HG02588 (cell line): ENCODE results near the gene PRKAG2.

Source experiments
- ATAC-seq: cut with Tn5 transposase; IDR thresholded peaks from one replicate; pipeline ENCODE4 v1.9.1; 2021; ENCODE audit warnings: mild to moderate bottlenecking, moderate library complexity; ENCODE audit not compliant: unreplicated experiment

The PRKAG2 gene

DNA sequence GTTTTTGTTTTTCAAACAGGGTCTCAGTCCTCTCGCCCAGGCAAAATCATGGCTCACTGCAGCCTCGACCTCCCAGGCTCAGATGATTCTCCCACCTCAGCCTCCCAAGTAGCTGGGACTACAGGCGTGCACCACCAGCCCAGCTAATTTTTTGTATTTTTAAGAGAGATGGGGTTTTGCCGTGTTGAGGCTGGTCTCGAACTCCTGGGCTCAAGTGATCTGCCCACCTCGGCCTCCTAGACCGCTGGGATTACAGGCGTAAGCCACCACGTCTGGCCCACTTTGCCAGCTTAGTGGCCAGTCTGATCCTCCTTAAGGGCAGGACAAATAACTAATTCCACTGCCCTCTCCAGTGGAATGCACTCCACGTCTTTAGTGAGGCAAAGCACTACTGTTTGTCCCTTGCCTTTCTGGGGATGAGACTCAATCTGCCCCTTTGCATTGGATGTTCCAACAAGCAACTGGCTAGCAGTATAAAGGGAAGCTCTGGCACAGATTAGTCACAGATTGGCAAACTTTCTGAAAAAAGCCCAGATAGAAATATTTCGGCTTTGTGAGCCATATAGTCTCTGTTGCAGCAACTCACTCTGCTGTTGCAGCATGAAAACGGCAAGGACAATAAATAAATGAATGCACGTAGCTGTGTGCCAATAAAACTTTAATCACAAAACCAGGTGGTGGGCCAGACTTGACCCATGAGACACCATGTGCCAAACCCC, 213.4 kb downstream of the PRKAG2 start:
- no peak for ATAC-seq

DNA sequence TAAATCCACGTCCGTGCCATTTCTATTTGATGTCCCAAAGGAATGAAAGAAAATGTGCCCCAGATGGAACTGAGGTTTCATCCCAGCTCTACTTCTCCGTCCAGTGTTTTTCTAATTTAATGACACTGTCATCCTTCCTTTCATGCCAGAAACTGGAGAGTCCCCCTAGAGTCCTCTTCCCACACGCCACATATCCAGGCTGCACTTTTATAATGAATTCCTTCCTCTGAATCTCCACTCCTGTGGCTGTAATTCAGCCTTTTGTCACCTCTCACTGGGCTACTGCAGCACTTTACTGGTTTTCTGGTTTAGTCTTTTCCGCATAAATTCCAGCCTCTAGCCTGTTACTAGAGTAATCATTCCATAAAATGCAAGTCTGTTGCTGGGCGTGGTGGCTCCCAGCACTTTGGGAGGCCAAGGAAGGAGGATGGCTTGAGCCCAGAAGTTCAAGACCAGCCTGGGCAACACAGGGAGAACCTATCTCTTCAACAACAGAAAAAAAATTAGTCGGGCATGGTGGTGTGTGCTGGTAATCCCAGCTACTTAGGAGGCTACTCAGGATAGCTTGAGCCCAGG, 214.6 kb downstream of the PRKAG2 start:
- ATAC-seq: no peak

DNA sequence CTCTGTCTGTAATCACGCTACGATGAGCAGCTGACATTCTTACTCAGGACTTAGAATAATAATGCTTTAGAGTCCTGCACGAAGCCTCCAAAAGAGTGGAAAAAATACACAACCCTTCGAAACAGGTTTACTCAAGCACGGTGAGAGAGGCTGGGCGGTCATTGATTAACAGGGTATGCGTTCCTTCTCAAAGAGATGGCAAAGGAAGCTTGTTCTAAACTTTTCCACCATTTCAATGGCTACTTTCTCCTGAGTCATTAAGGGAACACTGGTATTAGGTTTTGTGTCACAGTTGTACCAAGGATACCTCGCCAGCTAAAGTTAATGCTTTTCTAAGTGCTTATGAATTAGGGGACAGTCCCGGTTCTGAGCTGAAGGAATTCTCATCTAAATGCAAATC, 215.3 kb downstream of the PRKAG2 start:
- no peak for ATAC-seq

DNA sequence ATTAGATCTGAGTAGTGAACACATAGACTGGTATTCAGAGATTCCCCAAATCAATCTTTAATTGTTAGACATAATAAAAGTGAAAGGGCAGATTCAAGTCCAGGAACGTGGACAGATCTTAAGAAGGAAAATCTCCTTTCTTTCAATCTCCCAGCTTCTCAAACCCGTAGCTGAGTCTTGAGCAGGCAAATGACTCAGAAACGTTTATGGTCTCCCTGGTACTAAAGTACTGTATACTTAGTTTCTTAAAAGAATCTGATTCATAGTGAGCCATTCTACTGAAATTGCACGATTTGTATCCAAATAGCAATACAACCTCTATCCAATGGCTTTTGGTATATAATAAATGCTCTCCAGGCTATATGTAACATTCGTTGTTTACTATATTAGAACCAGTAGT, 216.8 kb downstream of the PRKAG2 start:
- no peak for ATAC-seq

DNA sequence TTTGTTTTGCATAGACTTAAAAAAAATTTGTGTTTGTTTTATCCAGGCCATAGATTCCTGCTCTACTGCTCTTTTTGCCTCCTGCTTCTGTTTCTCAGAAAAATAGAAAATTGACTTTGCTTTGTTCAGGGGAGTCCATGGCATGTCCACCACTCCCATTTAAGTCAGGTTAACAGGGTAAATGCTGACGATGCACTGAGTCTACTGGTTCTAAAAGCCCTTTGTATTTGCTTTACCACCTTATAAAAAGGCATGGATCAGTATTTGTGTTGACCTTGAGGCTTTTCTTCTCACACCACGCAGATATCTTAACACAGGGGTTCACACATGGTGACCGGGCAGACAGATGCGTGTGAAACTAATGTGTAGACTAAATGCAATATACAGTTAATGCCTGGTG, 217.7 kb downstream of the PRKAG2 start:
- ATAC-seq: no peak

DNA sequence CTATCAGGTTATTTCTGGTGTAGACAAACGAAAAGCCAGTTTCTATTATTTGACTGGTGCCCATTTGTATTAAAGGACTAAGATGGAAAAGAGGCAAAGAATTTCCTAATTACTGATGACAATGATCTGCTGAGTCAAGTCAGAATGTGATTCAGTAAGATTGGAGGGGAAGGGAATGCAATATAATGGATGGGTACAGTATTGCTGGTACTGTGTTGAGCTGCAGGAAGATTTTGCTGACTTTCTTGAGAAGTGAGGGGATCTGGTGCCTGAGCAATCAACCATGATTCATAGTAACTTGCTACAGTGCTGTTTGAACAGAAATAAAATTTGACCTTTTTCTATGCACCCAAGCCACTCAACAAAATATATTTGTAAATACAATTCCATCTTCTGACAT, 218.1 kb downstream of the PRKAG2 start:
- no peak for ATAC-seq

DNA sequence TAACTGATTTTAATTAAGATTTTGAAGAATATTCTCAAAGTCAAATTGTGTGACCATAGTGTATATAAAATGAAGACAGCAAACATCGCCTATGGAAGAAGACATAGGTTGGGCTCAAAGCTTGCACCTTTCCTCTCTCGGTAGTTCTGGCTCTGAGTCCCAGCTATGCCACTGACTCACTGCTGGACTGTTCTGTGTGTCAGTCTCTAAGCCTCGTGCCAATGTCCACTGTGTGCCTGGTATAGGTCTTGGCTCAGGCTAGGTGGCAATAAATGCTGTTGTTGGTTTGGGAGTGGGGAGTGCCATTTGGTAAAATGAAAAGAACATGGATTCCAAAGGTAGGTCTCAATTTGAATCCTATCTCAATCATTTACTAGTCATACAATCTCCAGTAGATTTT, 219.7 kb downstream of the PRKAG2 start:
- no peak for ATAC-seq

DNA sequence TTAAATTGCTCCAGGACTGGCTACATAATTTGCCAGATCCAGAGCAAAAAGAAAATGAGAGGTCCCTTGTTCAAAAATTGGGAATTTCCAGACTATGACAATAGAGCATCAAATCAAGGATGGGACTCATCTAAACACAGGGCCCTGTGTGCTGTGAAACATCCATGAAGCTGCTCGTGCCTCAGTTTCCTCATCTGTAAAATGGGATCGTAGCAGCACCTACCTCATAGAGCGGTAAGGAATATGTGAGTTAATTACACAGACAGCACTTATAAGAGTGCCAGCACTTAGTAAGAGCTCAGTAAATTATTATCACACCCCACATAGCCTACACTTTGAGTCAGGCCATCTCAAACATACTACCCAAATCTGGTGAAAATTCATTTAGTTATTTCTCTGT, 221.4 kb downstream of the PRKAG2 start:
- no peak for ATAC-seq

DNA sequence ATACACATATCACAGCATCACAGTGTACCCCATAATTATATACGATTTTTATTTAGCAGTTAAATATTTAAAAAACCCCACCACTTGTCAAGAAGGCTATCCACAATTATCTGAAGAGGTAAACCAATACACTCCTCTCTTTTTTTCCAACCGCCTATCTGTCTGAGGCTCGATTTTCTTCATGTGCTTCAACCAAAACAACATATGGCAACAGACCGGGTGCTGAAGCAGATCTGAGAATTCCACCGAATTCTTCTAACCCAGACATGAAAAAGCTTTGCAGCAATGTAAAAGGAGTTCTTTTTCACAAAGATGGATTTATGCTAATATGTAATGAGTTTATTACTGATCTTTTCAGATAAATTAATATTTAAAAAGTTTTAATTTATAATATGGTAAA, 224.8 kb downstream of the PRKAG2 start:
- ATAC-seq: no peak

DNA sequence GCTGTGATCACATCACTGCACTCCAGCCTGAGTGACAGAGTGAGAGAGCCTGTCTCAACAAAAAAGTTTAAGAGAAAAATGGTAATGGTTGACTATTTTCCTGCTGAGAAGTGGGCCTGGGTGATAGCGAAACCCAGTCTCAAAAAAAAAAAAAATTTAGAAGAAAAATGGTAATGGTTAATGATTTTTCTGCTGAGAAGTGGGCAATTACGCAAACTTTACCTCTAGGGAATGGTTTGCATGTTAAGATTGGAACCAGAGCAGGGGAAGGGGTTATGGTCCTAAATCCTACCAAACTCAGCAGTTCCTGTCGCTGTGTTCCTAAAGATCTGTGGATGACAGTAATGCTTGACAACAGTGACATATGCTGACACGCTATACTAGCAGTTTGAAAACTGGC, 226.8 kb downstream of the PRKAG2 start:
- no peak for ATAC-seq

DNA sequence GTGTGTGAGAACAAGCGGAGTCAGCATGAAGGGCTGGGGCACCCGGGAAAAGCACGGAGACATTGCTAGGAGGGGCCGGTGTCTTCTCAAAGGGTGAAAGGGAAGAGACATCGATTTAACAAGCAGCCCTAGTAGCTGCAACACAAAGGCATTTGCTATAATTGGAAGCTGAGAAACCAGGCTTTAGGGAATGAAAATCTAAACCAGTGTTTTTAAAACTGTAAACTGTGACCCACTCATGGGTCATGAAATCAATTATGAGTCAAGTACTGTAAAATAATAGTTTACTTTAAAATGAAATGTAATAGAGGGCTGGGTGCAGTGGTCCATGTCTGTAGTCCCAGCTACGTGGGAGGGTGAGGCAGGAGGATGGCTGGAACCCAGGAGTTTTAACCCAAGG, 228.5 kb downstream of the PRKAG2 start:
- ATAC-seq: no peak

DNA sequence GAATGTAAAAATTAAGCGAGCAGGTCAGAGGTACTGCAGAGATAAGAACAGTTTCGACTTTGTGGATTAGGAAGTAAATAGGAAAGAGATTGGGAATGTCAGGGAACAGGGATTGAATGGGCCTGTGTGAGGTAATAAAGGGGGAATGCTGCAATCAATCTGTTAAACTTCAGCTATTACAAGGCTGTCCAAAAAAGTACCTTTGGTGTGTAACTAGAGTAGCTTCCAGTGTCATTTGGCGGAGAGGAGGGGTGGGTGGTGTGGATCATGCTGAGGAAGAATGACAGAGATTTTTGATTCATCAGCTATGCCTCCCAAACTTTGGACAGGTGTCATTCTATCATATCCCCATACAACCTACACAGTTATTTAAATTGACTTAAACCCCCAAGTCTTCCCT, 229.0 kb downstream of the PRKAG2 start:
- ATAC-seq: no peak

DNA sequence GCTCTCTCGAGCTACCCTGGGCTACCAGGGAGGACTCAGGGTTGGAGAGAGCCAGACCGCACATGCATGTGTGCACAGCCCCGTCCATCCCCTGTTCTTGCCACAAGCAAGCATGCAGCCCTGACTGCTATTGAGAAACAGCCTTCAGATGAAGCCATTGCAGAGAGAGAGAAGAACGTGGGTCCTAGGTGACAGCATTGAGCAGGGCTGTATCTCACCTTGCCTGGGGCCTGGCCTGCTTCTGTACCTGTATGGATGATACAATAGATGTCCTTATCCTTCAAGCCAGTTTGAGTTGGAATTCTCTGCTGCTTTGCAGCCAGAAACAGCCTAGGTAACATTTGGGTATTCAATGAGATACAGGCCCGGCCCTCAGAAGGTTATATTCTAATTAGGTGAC, 229.9 kb downstream of the PRKAG2 start:
- ATAC-seq: no peak

DNA sequence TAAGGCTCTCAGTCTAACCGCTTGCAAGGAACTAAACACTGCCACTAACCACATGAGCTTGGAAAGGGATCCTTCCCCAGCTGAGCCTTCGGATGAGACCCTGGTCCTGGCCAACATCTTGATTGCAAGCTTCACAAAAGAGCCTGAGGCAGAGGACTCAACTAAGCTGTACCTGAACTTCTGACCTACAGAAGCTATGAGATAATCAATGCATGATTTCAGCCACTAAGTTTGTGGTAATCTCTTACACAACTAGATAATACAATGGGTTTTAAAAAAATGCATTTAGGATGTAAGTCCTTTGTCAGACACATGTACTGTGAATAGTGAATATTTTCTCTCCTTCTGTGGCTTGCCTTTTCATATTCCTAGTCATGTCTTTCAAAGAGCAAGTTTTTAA, 231.6 kb downstream of the PRKAG2 start:
- no peak for ATAC-seq

DNA sequence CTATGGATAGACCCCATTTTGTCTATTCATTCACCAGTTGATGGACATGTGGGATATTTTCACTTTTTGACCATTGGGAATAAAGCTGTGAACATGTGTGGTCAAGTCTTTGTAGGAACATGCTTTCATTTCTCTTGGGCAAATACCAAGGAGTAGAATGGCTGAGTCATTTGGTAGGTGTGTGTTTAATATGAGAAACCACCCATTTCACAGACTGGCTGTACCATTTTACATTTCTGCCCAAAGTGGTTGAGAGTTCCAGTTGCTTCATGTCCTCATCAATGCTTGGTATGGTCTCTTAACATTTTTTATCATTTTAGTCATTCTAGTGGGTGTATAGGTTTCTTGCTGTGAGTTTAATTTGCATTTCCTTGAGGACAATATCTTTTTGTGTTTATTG, 232.4 kb downstream of the PRKAG2 start:
- ATAC-seq: no peak

DNA sequence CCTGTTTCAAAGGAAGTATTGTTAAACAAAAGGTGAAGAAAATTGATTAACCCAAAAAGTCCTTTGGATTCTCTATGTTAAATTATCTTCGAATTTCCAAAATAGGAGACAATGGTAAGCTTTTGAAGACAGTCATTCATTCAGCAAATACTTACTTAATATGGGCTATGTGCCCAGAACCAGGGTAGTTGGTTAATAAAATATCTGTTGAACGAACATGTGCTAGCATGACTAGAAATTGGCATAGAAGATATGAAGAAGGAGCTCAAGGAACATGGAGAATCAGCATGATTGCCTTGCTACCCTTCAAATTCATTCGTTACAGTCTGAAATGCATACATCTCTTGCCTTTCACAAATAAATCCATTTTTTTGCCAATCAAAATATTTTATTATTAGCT, 234.2 kb downstream of the PRKAG2 start:
- ATAC-seq: no peak

DNA sequence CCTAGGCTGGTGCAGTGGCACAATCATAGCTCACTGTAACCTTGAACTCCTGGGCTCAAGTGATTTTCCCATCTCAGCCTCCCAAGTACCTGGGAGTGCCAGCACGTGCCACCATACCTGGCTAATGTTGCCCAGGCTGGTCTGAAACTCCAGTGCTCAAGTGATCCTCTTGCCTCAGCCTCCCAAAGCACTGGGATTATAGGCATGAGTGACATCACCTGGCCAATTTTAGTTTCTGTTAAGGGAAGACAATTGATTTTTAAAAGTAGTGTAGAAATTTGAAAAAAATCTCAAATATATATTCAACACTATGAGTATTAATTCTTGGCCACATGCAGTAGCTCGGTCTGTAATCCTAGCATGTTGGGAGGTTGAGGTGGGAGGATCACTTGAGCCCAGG, 235.3 kb downstream of the PRKAG2 start:
- no peak for ATAC-seq

DNA sequence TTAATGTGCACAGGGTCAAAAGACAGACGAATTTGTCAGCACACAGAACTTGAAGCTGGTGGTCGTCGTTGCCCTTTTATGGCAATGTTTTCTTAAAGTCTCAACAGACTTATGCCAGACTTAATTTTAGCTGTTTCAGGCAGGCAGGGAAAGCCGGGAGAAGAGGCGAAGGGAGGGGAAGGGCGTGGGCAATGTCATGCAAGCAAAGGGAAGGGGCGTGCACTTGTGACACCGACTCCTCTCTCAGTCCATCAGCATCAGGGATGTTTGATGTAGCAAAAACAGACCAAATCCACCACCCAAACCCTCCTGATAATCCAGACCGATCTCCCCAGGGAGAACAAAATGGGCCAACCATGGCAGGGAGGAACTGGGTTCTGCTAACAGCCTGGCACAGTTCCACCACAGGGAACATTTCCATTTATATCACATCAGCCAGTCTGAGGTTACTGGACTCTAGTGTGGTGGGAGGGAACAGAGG, 239.1 kb downstream of the PRKAG2 start:
- no peak for ATAC-seq

DNA sequence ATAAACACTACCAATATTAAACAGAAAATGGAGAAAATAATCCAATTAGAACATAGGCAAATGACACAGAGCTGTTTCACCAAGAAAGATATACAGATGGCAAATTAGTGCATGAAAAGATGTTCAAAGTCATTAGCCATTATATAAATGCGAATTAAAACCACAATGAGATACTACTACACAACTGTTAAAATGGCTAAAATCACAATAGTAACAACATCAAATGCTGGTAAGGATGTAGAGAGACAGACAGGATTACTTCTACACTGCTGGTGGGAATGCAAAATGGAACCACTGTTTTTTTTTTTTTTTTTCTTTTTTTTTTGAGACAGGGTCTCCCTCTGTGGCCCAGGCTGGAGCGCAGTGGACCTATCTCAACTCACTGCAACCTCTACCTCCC, 242.3 kb downstream of the PRKAG2 start:
- no peak for ATAC-seq

DNA sequence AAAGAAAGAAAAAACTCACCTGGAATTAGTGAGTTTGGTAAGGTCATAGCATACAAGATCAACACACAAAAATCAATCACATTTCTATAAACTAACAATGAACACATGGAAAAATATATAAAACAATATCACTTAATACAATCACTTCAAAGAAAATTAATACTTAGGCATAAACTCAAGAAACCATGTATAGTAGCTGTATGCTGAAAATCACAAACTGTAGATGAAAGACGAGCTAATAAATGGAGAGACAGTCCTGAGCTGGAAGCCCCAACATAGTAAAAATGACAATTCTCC, 243.5 kb downstream of the PRKAG2 start:
- ATAC-seq: no peak

DNA sequence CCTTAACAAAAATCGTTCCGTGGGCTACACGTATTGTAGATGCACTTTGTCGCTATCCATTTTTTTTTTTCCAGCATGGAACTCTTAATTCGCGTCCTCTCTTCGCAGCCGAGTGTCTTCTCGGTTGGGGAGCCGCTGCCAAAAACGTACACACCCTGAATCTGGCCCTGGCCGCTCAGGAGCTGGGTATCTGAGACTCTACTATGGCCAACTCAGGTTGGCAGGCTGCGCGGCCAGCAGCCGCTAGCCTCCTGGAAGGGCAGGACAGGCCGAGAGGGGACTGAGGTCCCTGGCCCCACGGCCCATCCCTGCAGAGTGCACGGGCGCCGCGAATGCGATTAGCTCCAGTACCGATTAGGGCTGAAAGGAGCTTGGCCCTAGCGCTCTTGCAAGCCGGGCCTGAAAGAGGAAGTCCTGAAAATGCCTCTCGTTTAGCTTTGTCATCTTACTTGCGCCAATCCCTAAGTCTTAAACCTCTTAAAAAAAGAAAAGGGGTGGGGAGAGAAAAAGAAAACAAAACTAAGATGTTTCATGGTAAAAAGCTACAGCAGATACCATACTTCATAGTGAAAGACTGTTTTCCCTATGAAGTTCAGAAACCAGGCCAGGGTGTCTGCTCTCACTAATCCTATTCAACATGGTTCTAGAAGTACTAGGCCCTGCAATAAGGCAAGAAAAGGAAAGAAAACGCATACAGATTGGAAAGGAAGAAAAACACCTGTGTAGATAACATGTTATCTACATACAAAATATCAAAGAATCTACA, 244.0 kb downstream of the PRKAG2 start:
- peak; percentile 48 for ATAC-seq

DNA sequence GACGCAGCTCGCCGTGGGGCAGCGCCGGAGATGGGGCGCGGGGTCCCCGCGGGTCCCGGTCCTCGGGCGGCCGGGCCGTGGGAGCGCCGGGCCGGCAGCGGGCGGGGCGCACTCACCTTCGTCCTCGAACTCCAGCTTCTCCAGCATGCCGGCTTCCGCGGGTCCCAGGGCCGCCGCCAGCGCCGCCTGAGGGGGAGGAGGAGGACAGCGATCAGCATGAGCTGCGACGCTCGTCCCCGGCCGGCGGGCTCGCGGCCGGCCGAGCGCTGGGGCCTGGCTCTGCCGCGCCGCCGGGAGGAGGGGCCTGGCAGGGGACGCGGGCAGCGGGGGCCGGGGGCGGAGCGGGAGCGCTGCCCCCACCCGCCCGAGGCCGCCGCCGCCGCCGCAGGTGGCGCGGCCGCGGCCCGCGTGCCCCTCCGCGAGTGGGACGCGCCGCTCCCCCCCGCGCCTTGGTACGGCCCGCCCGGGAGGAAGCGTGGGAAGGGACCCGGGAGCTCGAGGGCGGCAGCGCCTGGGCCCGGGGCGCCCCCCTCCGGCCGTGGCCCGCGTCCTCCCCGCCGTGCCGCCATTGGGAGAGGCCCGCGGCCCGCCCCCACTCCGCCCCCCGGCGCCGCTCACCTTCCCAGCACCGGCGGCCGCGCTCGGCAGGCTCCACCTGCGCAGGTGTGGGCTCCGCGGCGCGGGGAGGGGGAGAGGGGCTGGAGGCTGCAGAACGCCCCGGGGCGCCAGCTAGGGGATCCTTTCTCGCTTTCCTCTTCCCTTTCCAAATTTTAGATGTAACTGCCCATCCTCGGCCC, 244.8 kb downstream of the PRKAG2 start:
- peak; percentile 72 for ATAC-seq
